Ovary (tissue), 3 donors: ENCODE measurements around the gene TAS2R41.

ENCODE experiments used
- EP300 ChIP-seq: sonication (generic); formaldehyde crosslinking; IDR thresholded peaks from one replicate; pipeline ENCODE4 v1.6.1; 2017; ENCODE audit warnings: antibody characterized with exemption
- POLR2A ChIP-seq: fragments of 450-650 bp; IDR thresholded peaks from one replicate; pipeline ENCODE4 v1.6.1; 2017; ENCODE audit warnings: antibody characterized with exemption, mild to moderate bottlenecking, moderate library complexity
- TF ChIP-seq, protein P1 (sequence below), 3 donors: fragments of 450-650 bp in 2 of 3; fragments of 200-600 bp in 1 of 3; IDR thresholded peaks; one replicate each; pipeline versions ENCODE4 v1.5.1 to v1.8.0; 2016 to 2022; ENCODE audit warnings: antibody characterized with exemption in 3 of 3, mild to moderate bottlenecking in 1 of 3
- donor health status: DM: no; HTN: no; CAD: no.

GRCh38 chr7:143463556-143463955 is 14.1 kb upstream of the TAS2R41 start:
- TF ChIP-seq, protein P1, sequence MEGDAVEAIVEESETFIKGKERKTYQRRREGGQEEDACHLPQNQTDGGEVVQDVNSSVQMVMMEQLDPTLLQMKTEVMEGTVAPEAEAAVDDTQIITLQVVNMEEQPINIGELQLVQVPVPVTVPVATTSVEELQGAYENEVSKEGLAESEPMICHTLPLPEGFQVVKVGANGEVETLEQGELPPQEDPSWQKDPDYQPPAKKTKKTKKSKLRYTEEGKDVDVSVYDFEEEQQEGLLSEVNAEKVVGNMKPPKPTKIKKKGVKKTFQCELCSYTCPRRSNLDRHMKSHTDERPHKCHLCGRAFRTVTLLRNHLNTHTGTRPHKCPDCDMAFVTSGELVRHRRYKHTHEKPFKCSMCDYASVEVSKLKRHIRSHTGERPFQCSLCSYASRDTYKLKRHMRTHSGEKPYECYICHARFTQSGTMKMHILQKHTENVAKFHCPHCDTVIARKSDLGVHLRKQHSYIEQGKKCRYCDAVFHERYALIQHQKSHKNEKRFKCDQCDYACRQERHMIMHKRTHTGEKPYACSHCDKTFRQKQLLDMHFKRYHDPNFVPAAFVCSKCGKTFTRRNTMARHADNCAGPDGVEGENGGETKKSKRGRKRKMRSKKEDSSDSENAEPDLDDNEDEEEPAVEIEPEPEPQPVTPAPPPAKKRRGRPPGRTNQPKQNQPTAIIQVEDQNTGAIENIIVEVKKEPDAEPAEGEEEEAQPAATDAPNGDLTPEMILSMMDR (IDR thresholded peaks at IDR 0.05): no peak
- TF ChIP-seq EP300 (no peak), POLR2A (no peak)
